GM23338 (cell line): ENCODE results near the gene PLXNC1. TPM values are rescaled to one million over a fixed set of nuclear protein-coding genes. Genes with fewer than 3 reads are reported as not detected.

Experiments used
- ATAC-seq: fragments of 200-7000 bp; cut with Tn5 transposase; 3 replicates; pipeline ENCODE4 v1.9.1; 2020
- DNase-seq: peaks from one replicate; pipeline ENCODE4 v3.0.0-alpha.2; 2015; ENCODE audit warnings: low spot score
- H2AFZ ChIP-seq: fragments of 200-600 bp; sonication (generic); 2 replicates; pipeline ENCODE4 v1.8.0; 2016; ENCODE audit warnings: antibody characterized with exemption, mild to moderate bottlenecking, moderate library complexity
- H3F3A ChIP-seq: fragments of 200-600 bp; sonication (generic); replicated peaks from 2 replicates; pipeline ENCODE4 v1.8.0; 2017; ENCODE audit warnings: antibody characterized with exemption, mixed run types, low read depth
- H3K27ac ChIP-seq: fragments of 200-600 bp; sonication (generic); 2 replicates; pipeline ENCODE4 v1.6.1; 2016; ENCODE audit warnings: low read depth
- H3K27me3 ChIP-seq: fragments of 200-600 bp; sonication (generic); 2 replicates; pipeline ENCODE4 v1.8.0; 2016; ENCODE audit warnings: mild to moderate bottlenecking, mixed run types, moderate library complexity; ENCODE audit not compliant: insufficient read depth
- H3K36me3 ChIP-seq: fragments of 200-600 bp; sonication (generic); 2 replicates; pipeline ENCODE4 v1.8.0; 2016; ENCODE audit warnings: mild to moderate bottlenecking; ENCODE audit not compliant: insufficient read depth
- H3K4me1 ChIP-seq: fragments of 200-600 bp; sonication (generic); 2 replicates; pipeline ENCODE4 v1.8.0; 2016; ENCODE audit warnings: mild to moderate bottlenecking, moderate library complexity; ENCODE audit not compliant: insufficient read depth
- H3K4me2 ChIP-seq: fragments of 200-600 bp; sonication (generic); 2 replicates; pipeline ENCODE4 v1.7.1; 2017; ENCODE audit warnings: mixed run types
- H3K4me3 ChIP-seq: fragments of 200-600 bp; sonication (generic); 2 replicates; pipeline ENCODE4 v1.6.1; 2016; ENCODE audit warnings: mixed run types
- H3K79me2 ChIP-seq: fragments of 200-600 bp; sonication (generic); replicated peaks from 2 replicates; pipeline ENCODE4 v1.8.0; 2017; ENCODE audit warnings: mild to moderate bottlenecking; ENCODE audit not compliant: insufficient read depth
- H3K9me2 ChIP-seq: fragments of 200-600 bp; sonication (generic); 2 replicates; pipeline ENCODE4 v1.8.0; 2017; ENCODE audit not compliant: insufficient read depth
- H4K20me1 ChIP-seq: fragments of 200-600 bp; sonication (generic); replicated peaks from 2 replicates; pipeline ENCODE4 v1.8.0; 2017; ENCODE audit warnings: mild to moderate bottlenecking; ENCODE audit not compliant: insufficient read depth
- H3K27ac Mint-ChIP-seq: 2 replicates; pipeline ENCODE4 v1.8.0; 2020; ENCODE audit warnings: inconsistent platforms, mild to moderate bottlenecking, moderate library complexity, mixed read lengths
- H3K27me3 Mint-ChIP-seq: 3 replicates; pipeline ENCODE4 v1.8.0; 2022; ENCODE audit warnings: low read depth, mild to moderate bottlenecking, moderate library complexity, mixed read lengths, inconsistent platforms; ENCODE audit not compliant: insufficient read depth, poor library complexity
- H3K36me3 Mint-ChIP-seq: 3 replicates; pipeline ENCODE4 v1.8.0; 2021; ENCODE audit warnings: low read depth, mild to moderate bottlenecking, inconsistent platforms, moderate library complexity, mixed read lengths
- H3K4me1 Mint-ChIP-seq: 3 replicates; pipeline ENCODE4 v1.8.0; 2020; ENCODE audit warnings: mild to moderate bottlenecking, inconsistent platforms, mixed read lengths
- H3K4me3 Mint-ChIP-seq: 3 replicates; pipeline ENCODE4 v1.8.0; 2021; ENCODE audit warnings: moderate library complexity, mild to moderate bottlenecking, inconsistent platforms, mixed read lengths
- H3K9me3 Mint-ChIP-seq: 3 replicates; pipeline ENCODE4 v1.8.0; 2020; ENCODE audit warnings: moderate library complexity, mild to moderate bottlenecking, inconsistent platforms, mixed read lengths
- CREB1 ChIP-seq: fragments of 250-450 bp; sonication (Bioruptor Pico); IDR thresholded peaks from 2 replicates; pipeline ENCODE4 v1.5.0; 2020; ENCODE audit warnings: low read depth, mild to moderate bottlenecking, moderate library complexity
- CTCF ChIP-seq, 2 experiments: fragments of 200-600 bp in 1 of 2; sonication (generic) in 1 of 2; conservative IDR thresholded peaks; 2 replicates each; pipeline versions ENCODE4 v1.5.1 to v1.6.1; 2016 to 2017; ENCODE audit warnings: antibody characterized with exemption in 2 of 2, low read depth in 2 of 2, mild to moderate bottlenecking in 2 of 2, moderate library complexity in 1 of 2
- ETS1 ChIP-seq: IDR thresholded peaks from 2 replicates; pipeline ENCODE4 v1.6.1; 2016; ENCODE audit warnings: antibody characterized with exemption
- EZH2 ChIP-seq: fragments of 200-600 bp; sonication (generic); IDR thresholded peaks from one replicate; pipeline ENCODE4 v1.8.0; 2017; ENCODE audit warnings: antibody characterized with exemption, mild to moderate bottlenecking, low read depth; ENCODE audit not compliant: unreplicated experiment
- EZH2phosphoT487 ChIP-seq: fragments of 200-600 bp; sonication (generic); IDR thresholded peaks from one replicate; pipeline ENCODE4 v1.8.1; 2018; ENCODE audit warnings: antibody characterized with exemption; ENCODE audit not compliant: unreplicated experiment
- JUNB ChIP-seq: IDR thresholded peaks from one replicate; pipeline ENCODE4 v1.6.1; 2016; ENCODE audit warnings: antibody characterized with exemption; ENCODE audit not compliant: unreplicated experiment
- NANOG ChIP-seq: IDR thresholded peaks from 2 replicates; pipeline ENCODE4 v1.6.1; 2016; ENCODE audit warnings: antibody characterized with exemption, borderline replicate concordance
- POLR2AphosphoS5 ChIP-seq: IDR thresholded peaks from 2 replicates; pipeline ENCODE4 v1.6.1; 2016; ENCODE audit warnings: antibody characterized with exemption, low read depth
- STAT1 ChIP-seq: IDR thresholded peaks from one replicate; pipeline ENCODE4 v1.6.1; 2016; ENCODE audit warnings: antibody characterized with exemption; ENCODE audit not compliant: unreplicated experiment
- ZNF114 ChIP-seq: fragments of 250-450 bp; sonication (Bioruptor Pico); IDR thresholded peaks from 2 replicates; pipeline ENCODE4 v1.5.0; 2020; ENCODE audit warnings: mild to moderate bottlenecking, moderate library complexity
- ZNF331 ChIP-seq: fragments of 250-450 bp; sonication (Bioruptor Pico); IDR thresholded peaks from 2 replicates; pipeline ENCODE4 v1.5.0; 2020; ENCODE audit warnings: low read depth, mild to moderate bottlenecking, moderate library complexity
- ZNF462 ChIP-seq: fragments of 250-450 bp; sonication (Bioruptor Pico); IDR thresholded peaks from 2 replicates; pipeline ENCODE4 v1.5.0; 2020; ENCODE audit warnings: mild to moderate bottlenecking, moderate library complexity
- polyA plus RNA-seq: library from polyadenylated mRNA; unstranded; fragments of >200 nt; fragmentation: Nextera tagmentation; extraction: Ambion mirVana; gene quantifications from 2 replicates; pipeline ENCODE4 v1.2.1, GENCODE V29; 2016
- total RNA-seq: library from RNA; depleted of rRNA; stranded (reverse); fragments of >200 nt; shearing (Covaris generic); gene quantifications from 2 replicates; pipeline ENCODE4 v1.2.3, GENCODE V29; 2014

The PLXNC1 gene
- total and polyA plus RNA-seq, 2 experiments from 2014 or later: 1.9 to 6.5 TPM

GRCh38 chr12:94128280-94128679 is 20.1 kb upstream of the PLXNC1 start:
- Histone ChIP-seq H4K20me1 (no peaks in the 10 kb centered on the region), H3K4me3 (no peak overlapping the region), H3K79me2 (no peaks in the 10 kb centered on the region), H3K4me1 (no peaks in the 10 kb centered on the region), H3K27me3 (no peaks in the 10 kb centered on the region), H3K27ac (no peak overlapping the region), H3K4me2 (no peak overlapping the region), H2AFZ (no peak overlapping the region), H3K36me3 (no peaks in the 10 kb centered on the region), H3K9me2 (no peaks in the 10 kb centered on the region), H3F3A (no peaks in the 10 kb centered on the region)
- Mint-ChIP-seq H3K27ac (no peak overlapping the region), H3K4me1 (peaks cover 14% of the 10 kb centered on the region), H3K4me3 (no peak overlapping the region), H3K27me3 (no peaks in the 10 kb centered on the region), H3K36me3 (no peaks in the 10 kb centered on the region), H3K9me3 (no peaks in the 10 kb centered on the region)
- DNase-seq (no peak), ATAC-seq (no peak)
- TF ChIP-seq JUNB (no peak), ZNF114 (no peak), ETS1 (no peak), EZH2 (no peak), ZNF331 (CRISPR knock-in tag) (no peak), POLR2AphosphoS5 (no peak), CTCF (conservative IDR thresholded peaks at IDR 0.05; ENCODE audit: low read depth in 2 of 2) (no peak), STAT1 (no peak), NANOG (no peak), CREB1 (no peak), EZH2phosphoT487 (no peak), ZNF462 (CRISPR knock-in tag) (no peak)
